ENCODE results near the gene PDE1C. TPM values are rescaled to one million over a fixed set of nuclear protein-coding genes. Genes with fewer than 3 reads are reported as not detected.

The PDE1C gene
- total RNA-seq, 4 donors from 2014 or later = 0.19 to 14.5 (median 2.9) TPM

DNA sequence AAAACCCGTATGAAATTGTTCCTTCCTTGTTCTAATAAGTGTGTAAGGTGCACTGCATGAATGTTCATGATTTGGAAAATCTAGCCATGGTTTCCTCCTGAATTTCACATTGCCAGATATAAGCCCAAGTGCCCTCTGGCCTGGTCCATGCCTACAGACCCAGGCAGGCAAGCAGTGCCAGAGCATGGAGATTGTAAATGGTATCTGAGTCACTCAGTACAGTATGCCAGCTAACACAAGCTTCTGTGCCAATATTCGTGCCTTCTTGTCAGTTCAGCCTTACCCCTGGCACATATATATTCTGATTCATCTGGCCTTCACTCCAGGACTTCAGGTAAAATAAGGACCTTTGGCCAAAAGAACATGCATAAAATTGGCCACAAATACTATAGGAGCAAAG is 38.4 kb upstream of the PDE1C start:
- Histone ChIP-seq H3K4me1 (peaks cover 0 to 6% (median 0%) of the 10 kb centered on the region in 3 donors), H3K9me3 (peaks cover 0 to 15% (median 13%) of the 10 kb centered on the region in 3 donors), H3K27me3 (no peaks in the 10 kb centered on the region), H3K4me3 (no peak overlapping the region), H3K36me3 (no peaks in the 10 kb centered on the region), H3K27ac (no peak overlapping the region)
- intact Hi-C loops (cut with DNase I) = no loop called here
- DNase-seq = no peak
- WGBS, 2 donors = 8 to 37% methylated on average over 2 of the region's 2 CpGs
- TF ChIP-seq, protein P1, sequence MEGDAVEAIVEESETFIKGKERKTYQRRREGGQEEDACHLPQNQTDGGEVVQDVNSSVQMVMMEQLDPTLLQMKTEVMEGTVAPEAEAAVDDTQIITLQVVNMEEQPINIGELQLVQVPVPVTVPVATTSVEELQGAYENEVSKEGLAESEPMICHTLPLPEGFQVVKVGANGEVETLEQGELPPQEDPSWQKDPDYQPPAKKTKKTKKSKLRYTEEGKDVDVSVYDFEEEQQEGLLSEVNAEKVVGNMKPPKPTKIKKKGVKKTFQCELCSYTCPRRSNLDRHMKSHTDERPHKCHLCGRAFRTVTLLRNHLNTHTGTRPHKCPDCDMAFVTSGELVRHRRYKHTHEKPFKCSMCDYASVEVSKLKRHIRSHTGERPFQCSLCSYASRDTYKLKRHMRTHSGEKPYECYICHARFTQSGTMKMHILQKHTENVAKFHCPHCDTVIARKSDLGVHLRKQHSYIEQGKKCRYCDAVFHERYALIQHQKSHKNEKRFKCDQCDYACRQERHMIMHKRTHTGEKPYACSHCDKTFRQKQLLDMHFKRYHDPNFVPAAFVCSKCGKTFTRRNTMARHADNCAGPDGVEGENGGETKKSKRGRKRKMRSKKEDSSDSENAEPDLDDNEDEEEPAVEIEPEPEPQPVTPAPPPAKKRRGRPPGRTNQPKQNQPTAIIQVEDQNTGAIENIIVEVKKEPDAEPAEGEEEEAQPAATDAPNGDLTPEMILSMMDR (IDR thresholded peaks at IDR 0.05) = no peak
- TF ChIP-seq POLR2A (IDR thresholded peaks at IDR 0.05) = no peak

DNA sequence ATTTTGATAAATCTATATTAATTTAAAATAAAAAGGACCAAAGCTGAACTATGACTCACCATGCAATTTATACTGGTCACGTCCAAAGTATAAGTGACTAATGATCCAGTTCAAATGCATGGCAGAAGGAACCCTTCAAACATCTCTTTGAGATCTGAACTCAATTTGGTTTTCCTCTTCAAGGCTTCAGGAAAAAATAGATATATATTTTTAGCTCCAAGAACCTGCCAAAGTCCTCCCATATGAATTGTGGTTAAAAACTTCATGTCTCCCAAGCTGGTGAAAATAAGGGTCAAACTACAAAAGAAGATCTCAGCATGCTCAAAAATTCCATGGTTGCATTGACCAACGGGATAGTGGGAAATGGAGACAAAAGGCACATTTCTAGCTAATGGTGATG is 34.6 kb upstream of the PDE1C start:
- Histone ChIP-seq H3K36me3 (no peaks in the 10 kb centered on the region), H3K27ac (no peak overlapping the region), H3K4me3 (no peak overlapping the region), H3K27me3 (no peaks in the 10 kb centered on the region), H3K9me3 (no peaks in the 10 kb centered on the region), H3K4me1 (peaks cover 0 to 6% (median 0%) of the 10 kb centered on the region in 3 donors)
- TF ChIP-seq, protein P1 (IDR thresholded peaks at IDR 0.05) = no peak
- TF ChIP-seq POLR2A (IDR thresholded peaks at IDR 0.05) = no peak
- intact Hi-C loops (cut with DNase I) = no loop called here
- WGBS, 2 donors = 41 to 50% methylated on average over 2 of the region's 2 CpGs
- no peak for DNase-seq

DNA sequence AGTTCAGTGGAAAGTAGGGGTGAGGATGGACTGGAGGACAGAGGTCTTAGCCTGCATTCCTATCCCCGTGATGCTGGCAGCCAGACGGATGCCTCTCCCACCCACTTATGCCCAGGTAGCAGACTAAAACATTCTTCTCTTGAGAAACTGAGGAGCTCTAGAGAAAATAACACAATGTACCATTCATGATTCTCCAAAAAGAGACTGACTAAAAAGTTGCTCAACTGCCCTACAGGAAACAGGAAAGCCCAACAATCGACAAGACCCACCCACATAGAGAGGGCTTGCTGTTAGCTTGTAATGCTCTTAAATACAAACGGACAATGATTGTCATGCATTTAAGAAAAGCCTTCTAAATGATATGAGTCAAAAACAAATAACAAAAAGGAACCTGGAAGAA is 33.2 kb upstream of the PDE1C start:
- no peak for DNase-seq
- H3K9me3 ChIP-seq = no peaks in the 10 kb centered on the region
- H3K4me1 ChIP-seq = no peaks in the 10 kb centered on the region
- no peak overlapping the region for H3K4me3 ChIP-seq
- WGBS, 2 donors = 45 to 58% methylated on average over 3 to 4 of the region's 4 CpGs
- H3K27ac ChIP-seq = no peak overlapping the region
- no peaks in the 10 kb centered on the region for H3K36me3 ChIP-seq
- H3K27me3 ChIP-seq = no peaks in the 10 kb centered on the region
- TF ChIP-seq POLR2A (IDR thresholded peaks at IDR 0.05) = no peak
- TF ChIP-seq, protein P1 (IDR thresholded peaks at IDR 0.05) = no peak
- intact Hi-C loops (cut with DNase I) = no loop called here

DNA sequence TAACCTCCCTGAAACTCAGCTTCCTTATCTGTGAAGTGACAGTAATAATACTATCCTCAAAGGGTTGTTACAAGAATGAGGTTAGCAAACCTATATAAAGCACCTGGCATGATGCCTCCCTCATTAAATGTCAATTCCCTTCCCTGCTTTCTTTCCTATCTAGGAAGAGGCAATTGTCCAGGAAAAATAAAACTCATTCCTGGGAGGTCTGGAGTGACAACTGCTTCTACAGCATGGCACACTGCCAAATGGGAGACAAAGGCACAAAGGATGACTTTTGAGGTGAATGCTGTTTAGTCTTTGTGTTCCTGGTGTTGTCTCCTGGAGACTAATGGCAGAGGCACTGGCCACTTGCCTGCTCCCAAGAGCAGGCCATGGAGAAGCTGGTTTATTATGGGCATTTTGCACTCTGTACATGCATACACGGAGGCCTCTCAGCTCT is 32.2 kb upstream of the PDE1C start:
- H3K4me3 ChIP-seq = no peak overlapping the region
- whole genome bisulfite sequencing, 2 donors = 100% methylated on average over 1 of the region's 1 CpG; no CpG with 5 or more reads in 1 of the 2 donors
- no peaks in the 10 kb centered on the region for H3K9me3 ChIP-seq
- no peak overlapping the region for H3K27ac ChIP-seq
- H3K36me3 ChIP-seq = no peaks in the 10 kb centered on the region
- TF ChIP-seq POLR2A (IDR thresholded peaks at IDR 0.05) = no peak
- TF ChIP-seq, protein P1 (IDR thresholded peaks at IDR 0.05) = no peak
- H3K27me3 ChIP-seq = no peaks in the 10 kb centered on the region
- intact Hi-C loops (cut with DNase I) = no loop called here
- no peaks in the 10 kb centered on the region for H3K4me1 ChIP-seq
- no peak for DNase-seq

DNA sequence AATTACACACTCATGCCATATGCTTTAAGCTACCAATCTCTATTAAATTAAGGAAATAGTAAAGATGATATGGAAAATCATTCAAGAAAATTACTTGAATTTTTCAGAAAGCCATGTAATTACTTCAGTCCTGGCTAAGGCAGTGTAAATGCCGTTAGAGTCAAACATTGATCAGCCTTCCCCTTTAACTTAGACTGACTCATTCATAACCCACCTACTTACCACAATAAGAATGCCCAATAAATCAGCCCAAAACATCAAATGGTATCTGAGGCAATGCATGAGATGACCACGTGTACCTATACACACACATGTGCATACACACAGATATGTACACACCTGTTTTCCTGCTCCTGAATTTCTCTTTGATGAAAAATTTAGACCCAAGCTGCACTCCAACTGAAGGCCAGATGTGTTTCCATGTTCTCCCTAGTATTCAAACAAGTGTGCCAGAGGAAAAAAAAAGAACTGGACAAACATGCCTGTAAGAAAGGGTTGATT is 30.2 kb upstream of the PDE1C start:
- TF ChIP-seq, protein P1 (IDR thresholded peaks at IDR 0.05) = no peak
- TF ChIP-seq POLR2A (IDR thresholded peaks at IDR 0.05) = no peak
- Histone ChIP-seq H3K4me3 (no peak overlapping the region), H3K4me1 (no peaks in the 10 kb centered on the region), H3K9me3 (no peaks in the 10 kb centered on the region), H3K27ac (no peak overlapping the region), H3K36me3 (no peaks in the 10 kb centered on the region), H3K27me3 (no peaks in the 10 kb centered on the region)
- no peak for DNase-seq
- intact Hi-C loops (cut with DNase I) = no loop called here
- WGBS, 2 donors = 81 to 93% methylated on average over 2 of the region's 2 CpGs
